LNCAP (cell line): ENCODE measurements around the gene PSRC1.

ENCODE experiments used
- TF ChIP-seq, protein P1 (sequence below): fragments of 450-650 bp; IDR thresholded peaks from 2 replicates; pipeline ENCODE4 v1.5.1; 2017; ENCODE audit warnings: mild to moderate bottlenecking

The PSRC1 gene

DNA sequence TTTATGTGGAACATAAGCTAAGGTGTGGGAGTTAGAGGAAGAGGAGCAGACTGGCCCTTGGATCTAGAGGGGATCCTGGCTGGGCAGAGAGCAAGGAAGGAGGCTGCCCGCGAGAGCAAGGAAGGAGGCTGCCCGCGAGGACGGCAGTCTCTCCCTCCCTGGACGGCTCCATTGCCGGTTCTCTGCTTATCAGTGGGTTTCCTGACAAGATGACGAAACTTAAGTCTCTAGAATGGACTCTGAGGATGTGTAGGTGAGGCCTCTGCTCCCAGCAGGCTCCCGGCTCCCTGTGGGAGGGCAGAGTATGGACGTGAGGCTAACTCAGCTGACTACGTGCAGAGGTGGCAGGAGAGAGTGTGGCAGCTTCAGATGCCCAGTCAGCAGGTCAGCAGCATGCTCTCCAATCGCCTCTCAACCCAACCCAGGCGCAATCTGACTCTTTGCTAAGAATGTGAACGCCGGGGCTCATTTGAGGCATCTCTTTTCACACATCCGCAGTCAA lies 17.8 kb upstream of the PSRC1 start:
- TF ChIP-seq, protein P1, sequence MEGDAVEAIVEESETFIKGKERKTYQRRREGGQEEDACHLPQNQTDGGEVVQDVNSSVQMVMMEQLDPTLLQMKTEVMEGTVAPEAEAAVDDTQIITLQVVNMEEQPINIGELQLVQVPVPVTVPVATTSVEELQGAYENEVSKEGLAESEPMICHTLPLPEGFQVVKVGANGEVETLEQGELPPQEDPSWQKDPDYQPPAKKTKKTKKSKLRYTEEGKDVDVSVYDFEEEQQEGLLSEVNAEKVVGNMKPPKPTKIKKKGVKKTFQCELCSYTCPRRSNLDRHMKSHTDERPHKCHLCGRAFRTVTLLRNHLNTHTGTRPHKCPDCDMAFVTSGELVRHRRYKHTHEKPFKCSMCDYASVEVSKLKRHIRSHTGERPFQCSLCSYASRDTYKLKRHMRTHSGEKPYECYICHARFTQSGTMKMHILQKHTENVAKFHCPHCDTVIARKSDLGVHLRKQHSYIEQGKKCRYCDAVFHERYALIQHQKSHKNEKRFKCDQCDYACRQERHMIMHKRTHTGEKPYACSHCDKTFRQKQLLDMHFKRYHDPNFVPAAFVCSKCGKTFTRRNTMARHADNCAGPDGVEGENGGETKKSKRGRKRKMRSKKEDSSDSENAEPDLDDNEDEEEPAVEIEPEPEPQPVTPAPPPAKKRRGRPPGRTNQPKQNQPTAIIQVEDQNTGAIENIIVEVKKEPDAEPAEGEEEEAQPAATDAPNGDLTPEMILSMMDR, result no peak

DNA sequence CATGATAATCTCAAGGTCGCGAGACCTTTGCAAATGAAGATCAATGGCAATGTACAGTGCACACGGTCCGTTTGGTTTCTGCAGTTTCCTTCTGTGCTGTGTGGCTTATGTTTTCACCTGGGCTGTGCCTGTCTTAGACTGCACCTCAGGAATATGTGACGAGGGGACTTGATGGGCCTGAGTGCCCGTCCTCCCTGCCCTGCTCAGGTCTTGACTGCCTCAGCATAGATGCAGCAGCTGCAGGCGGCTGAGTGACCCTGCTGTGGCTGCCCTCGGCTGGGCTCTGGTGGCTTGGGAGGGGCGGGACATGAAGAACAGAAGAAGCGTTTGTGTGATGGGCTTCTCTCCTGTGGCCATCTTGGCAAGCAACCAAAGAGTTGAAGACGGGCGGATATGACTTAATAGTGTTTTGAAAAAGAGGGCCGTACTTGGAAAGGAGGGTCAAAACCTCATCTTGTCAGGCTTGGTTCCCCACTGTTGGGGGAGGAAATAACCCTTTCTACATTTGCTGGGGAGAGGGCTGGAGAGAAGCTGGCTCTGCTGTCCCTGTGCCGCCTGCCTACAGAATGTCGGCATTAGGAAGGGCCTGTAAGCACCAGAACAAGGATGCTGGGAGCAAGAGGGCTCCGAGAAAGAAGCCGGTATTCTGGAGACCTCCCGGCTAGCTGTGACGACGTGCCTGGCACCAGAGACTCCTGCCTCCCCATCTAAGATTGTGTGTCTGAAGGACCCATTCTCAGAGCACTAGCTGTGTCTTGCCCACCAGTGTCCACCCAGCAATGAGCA lies 16.8 kb upstream of the PSRC1 start:
- TF ChIP-seq, protein P1, result no peak

DNA sequence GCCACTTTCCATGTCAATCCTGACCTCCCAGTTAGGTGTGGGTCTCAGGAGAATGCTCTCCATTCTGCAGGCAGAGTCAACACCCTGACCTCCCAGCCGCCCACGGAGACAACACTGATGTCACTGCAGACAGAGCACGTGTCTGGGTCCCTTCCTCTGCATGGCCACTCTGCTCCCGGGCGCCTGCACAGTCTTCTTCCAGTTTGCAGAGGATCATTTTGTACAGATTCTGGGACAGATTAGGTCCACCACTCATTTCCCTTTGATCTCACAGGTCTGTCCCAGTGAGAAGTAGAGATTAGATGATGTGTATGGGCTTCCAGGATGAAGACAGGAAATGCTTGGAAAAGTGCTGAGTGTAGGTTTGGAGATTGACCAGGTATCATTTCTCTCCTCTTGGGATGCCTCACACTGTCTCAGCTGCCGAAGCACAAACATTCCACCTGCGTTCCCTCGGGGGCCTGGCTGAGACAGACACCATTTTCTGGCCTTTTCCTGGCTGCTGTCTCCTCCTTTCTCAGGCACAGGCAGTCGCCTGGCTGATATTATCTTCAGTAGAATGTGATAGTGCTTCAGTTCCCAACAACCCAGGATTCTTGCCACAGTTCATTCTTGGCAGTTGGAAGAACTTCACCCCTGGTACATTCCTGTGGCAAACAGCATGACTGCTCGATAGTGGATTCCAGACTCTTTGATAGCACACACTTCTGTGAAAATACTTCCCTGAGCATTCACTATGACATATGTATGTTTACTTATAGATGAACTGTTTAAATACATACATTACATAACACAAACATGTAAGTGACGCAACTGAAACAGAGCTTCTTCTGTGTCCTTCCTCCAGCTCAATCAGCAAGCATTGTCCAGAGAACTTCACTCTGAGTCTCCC lies 16.0 kb upstream of the PSRC1 start:
- TF ChIP-seq, protein P1, result no peak

DNA sequence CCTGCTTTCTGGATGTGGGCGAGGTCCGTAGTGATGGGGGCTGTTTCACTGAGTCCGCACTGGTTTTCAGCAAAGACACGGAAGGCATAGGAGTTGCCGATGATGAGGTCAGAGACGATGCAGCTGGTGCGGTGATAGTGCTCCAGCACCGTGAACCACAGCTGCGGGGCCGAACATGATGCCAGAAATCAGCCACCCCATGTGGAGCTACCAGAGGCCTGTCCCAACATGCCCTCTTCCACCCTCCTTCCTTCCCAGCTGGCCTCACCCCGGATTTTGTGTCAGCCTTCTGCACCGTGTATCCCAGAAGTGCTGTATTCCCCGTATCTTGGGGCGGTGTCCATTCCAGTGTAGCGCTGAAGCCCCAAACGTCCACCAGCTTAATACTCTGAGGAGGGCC lies 13.8 kb upstream of the PSRC1 start:
- TF ChIP-seq, protein P1, result no peak

DNA sequence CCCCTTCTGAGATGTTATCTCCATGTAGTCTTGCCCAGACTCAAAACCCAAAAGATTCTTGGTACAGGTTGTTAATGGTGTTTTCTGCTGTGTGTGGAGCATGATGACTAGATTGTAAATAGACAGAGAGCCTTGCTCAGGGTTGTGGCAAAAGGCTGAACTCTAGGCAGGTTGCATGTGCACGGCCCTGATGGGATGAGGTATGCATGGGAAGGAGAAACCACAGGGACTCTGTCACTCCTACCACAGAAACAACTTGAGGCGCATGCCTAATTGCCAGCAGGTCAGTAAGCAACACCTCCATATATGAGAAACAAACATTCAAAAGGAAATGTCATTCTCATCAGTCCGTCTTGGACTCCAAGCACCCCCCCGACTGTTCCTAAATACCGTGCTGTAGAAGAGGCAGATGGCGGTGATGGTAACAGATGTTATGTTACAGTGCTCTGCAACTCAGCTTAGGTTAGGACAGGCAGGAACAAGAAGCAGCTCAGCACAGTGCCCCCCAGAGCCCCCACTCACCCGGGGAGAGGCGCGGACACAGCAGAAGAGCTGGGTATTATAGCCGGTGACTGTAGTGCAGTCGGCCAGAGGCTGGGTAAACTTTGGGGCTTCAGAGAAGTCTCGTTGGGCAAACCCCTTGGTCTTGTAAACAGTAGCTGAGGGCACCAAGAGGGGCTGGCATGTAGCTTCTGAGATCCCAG lies 12.9 kb upstream of the PSRC1 start:
- TF ChIP-seq, protein P1, result no peak

DNA sequence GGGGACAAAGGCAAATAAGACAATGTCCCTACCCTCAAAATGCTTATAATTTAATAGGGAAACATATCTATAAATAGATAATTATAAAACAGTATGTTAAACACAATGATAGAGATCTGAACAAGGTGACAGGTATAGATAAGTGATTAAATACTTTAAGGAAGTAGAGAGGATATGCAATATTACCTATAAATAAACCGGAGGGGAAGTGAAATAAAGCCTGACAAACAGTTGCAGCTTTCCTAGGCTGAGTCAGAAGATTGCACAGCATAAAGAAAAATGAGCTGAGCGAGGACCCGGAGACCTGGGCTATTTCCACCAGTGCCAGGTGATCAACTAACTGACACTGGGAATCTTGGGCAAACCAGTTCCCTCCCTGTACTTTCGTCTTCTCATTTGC lies 11.5 kb upstream of the PSRC1 start:
- TF ChIP-seq, protein P1, result no peak

DNA sequence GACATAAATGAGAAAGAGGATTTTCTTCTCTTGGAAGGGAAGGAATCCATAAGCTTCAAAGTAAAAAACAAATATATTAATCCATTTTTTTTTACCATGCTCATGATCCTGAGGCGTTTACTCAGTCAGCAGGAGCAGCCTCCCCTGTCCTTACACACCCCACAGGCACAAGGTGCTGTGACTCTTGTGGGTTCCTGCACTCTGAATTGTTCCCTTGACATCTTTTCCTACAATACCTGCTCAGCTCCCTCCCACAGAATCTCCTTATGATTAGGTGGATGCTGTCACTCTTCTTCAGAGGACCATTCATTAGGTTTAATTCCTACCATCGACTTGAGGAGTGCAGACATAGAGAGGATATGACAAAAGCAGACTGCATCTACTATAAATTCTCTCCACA lies 10.1 kb upstream of the PSRC1 start:
- TF ChIP-seq, protein P1, result no peak
